A549 (cell line): Measurements from ENCODE around the gene FGFR2. TPM values are rescaled to one million over a fixed set of nuclear protein-coding genes. Genes with fewer than 3 reads are reported as not detected.

Experiments
- ATAC-seq, 2 experiments: fragments of 200-7000 bp in 1 of 2; fragments of >200 bp in 1 of 2; cut with Nextera tagmentation in 1 of 2; cut with Tn5 transposase in 1 of 2; 3 replicates each; pipeline versions ENCODE4 v1.8.0 to v1.9.1; 2018 to 2020; ENCODE audit warnings: mild to moderate bottlenecking in 1 of 2, moderate library complexity in 1 of 2
- CTCF ChIA-PET: fragments of 300-600 bp; sonication (Branson Sonifier 250); formaldehyde crosslinking; extraction: SDS; loops from one replicate; lab custom pipeline; 2021; ENCODE audit warnings: antibody characterized with exemption, inconsistent platforms; lab: Yijun Ruan, JAX
- POLR2A ChIA-PET: fragments of 350-600 bp; formaldehyde crosslinking; extraction: SDS; loops from one replicate; lab custom pipeline; 2021; ENCODE audit warnings: antibody characterized with exemption, inconsistent platforms; lab: Yijun Ruan, JAX
- DNase-seq, 2 experiments: peaks; one replicate each; pipeline versions ENCODE4 v3.0.0 to v3.0.0-alpha.2; 2011 to 2016; ENCODE audit warnings: low read depth in 1 of 2, low spot score in 1 of 2
- FAIRE-seq: peaks from 2 replicates; lab custom pipeline; 2011; peaks lifted over from hg19 to GRCh38; lab: Jason Lieb, UNC
- H3K27ac ChIP-seq, 2 experiments: fragments of >200 bp; sonication (Bioruptor Twin); formaldehyde crosslinking; 3 replicates each; pipeline ENCODE4 v1.5.1; 2016 to 2017
- H3K4me1 ChIP-seq: fragments of >200 bp; sonication (Bioruptor Twin); formaldehyde crosslinking; 3 replicates; pipeline ENCODE4 v1.6.1; 2016
- H3K4me2 ChIP-seq: fragments of >200 bp; sonication (Bioruptor Twin); formaldehyde crosslinking; 3 replicates; pipeline ENCODE4 v1.6.1; 2016
- H3K4me3 ChIP-seq: fragments of >200 bp; sonication (Bioruptor Twin); formaldehyde crosslinking; 3 replicates; pipeline ENCODE4 v1.5.1; 2016
- H3K9me3 ChIP-seq: fragments of >200 bp; sonication (Bioruptor Twin); formaldehyde crosslinking; 3 replicates; pipeline ENCODE4 v1.6.1; 2016
- BHLHE40 ChIP-seq: IDR thresholded peaks from 2 replicates; pipeline ENCODE4 v1.6.1; 2012; ENCODE audit warnings: low read depth, low read length, inconsistent platforms
- CBX2 ChIP-seq: fragments of 200-600 bp; sonication (generic); IDR thresholded peaks from 2 replicates; pipeline ENCODE4 v1.6.1; 2016; ENCODE audit warnings: low read depth, mild to moderate bottlenecking, borderline replicate concordance
- CBX8 ChIP-seq: fragments of 200-600 bp; sonication (generic); IDR thresholded peaks from 2 replicates; pipeline ENCODE4 v1.6.1; 2016
- CEBPB ChIP-seq, 2 experiments: fragments of >200 bp in 1 of 2; sonication (Bioruptor Twin) in 1 of 2; formaldehyde crosslinking in 1 of 2; IDR thresholded peaks; 2 replicates each; pipeline ENCODE4 v1.6.1; 2012 to 2016
- CTCF ChIP-seq: fragments of >200 bp; sonication (Bioruptor Twin); formaldehyde crosslinking; IDR thresholded peaks from 3 replicates; pipeline ENCODE4 v1.5.1; 2016
- EHMT2 ChIP-seq: fragments of 200-600 bp; sonication (generic); IDR thresholded peaks from 2 replicates; pipeline ENCODE4 v1.6.1; 2016; ENCODE audit warnings: antibody characterized with exemption, low read depth, mild to moderate bottlenecking, moderate library complexity
- EP300 ChIP-seq, 2 experiments: fragments of >200 bp; sonication (Bioruptor Twin); formaldehyde crosslinking; IDR thresholded peaks; 2 replicates in 1 of 2; 3 replicates in 1 of 2; pipeline ENCODE4 v1.6.1; 2016 to 2017
- ESRRA ChIP-seq: fragments of 150-350 bp; IDR thresholded peaks from 2 replicates; pipeline ENCODE4 v1.6.1; 2014; ENCODE audit warnings: mild to moderate bottlenecking, low read length, borderline replicate concordance
- FOSL2 ChIP-seq, 2 experiments: fragments of 450-650 bp in 1 of 2; fragments of >200 bp in 1 of 2; sonication (Bioruptor Twin) in 1 of 2; formaldehyde crosslinking; IDR thresholded peaks; 2 replicates each; pipeline versions ENCODE4 v1.5.0 to v1.6.1; 2016 to 2020; ENCODE audit warnings: mild to moderate bottlenecking in 1 of 2, moderate library complexity in 1 of 2
- JUN ChIP-seq, 2 experiments: fragments of >200 bp; sonication (Bioruptor Twin); formaldehyde crosslinking; IDR thresholded peaks; 2 replicates in 1 of 2; 3 replicates in 1 of 2; pipeline ENCODE4 v1.6.1; 2016 to 2017
- MAFK ChIP-seq: fragments of 450-650 bp; IDR thresholded peaks from 2 replicates; pipeline ENCODE4 v1.6.1; 2014; ENCODE audit not compliant: partially characterized antibody
- MAZ ChIP-seq: fragments of 150-350 bp; IDR thresholded peaks from 2 replicates; pipeline ENCODE4 v1.6.1; 2014; ENCODE audit warnings: antibody characterized with exemption, low read depth, low read length, borderline replicate concordance
- NR3C1 ChIP-seq: fragments of >200 bp; sonication (Bioruptor Twin); formaldehyde crosslinking; IDR thresholded peaks from 3 replicates; pipeline ENCODE4 v1.6.1; 2017
- POLR2AphosphoS2 ChIP-seq: conservative IDR thresholded peaks from 2 replicates; pipeline ENCODE4 v1.6.1; 2012; ENCODE audit warnings: low read length, improper control_type of control experiment, inconsistent platforms
- RAD21 ChIP-seq, 2 experiments: fragments of >200 bp in 1 of 2; sonication (Bioruptor Twin) in 1 of 2; formaldehyde crosslinking in 1 of 2; IDR thresholded peaks in 1 of 2; conservative IDR thresholded peaks in 1 of 2; 2 replicates in 1 of 2; 3 replicates in 1 of 2; pipeline ENCODE4 v1.6.1; 2012 to 2018; ENCODE audit warnings: inconsistent platforms in 1 of 2
- RARB ChIP-seq: fragments of 250-450 bp; sonication (Bioruptor Pico); IDR thresholded peaks from 2 replicates; pipeline ENCODE4 v1.8.0; 2021; ENCODE audit warnings: mild to moderate bottlenecking, moderate library complexity
- ZFP36 ChIP-seq: fragments of 450-650 bp; IDR thresholded peaks from 2 replicates; pipeline ENCODE4 v1.6.1; 2014; ENCODE audit warnings: borderline replicate concordance; ENCODE audit not compliant: partially characterized antibody
- ZSCAN20 ChIP-seq: fragments of 250-450 bp; sonication (Bioruptor Pico); IDR thresholded peaks from 2 replicates; pipeline ENCODE4 v1.8.0; 2022; ENCODE audit warnings: mild to moderate bottlenecking, moderate library complexity
- WGBS: methylation state at CpG from one replicate; pipeline ENCODE4 v1.1.6; 2017; ENCODE audit errors: missing lambda C conversion rate; 5-methylcytosine and 5-hydroxymethylcytosine counted together
- polyA plus RNA-seq, 4 experiments: library from polyadenylated mRNA; depleted of rRNA in 3 of 4; stranded (reverse); fragments of >200 nt; fragmentation: RNase III in 1 of 4; extraction: RNeasy Plus Mini Kit Qiagen cat#74134 plus additional on column Dnase treatment in 1 of 4; gene quantifications; 2 replicates in 3 of 4; 3 replicates in 1 of 4; pipeline ENCODE4 v1.2.3, GENCODE V29; 2011 to 2017
- TF ChIP-seq, protein P1 (sequence below): IDR thresholded peaks from 2 replicates; pipeline ENCODE4 v1.6.1; 2012
- TF ChIP-seq, protein P2 (sequence below): fragments of >200 bp; sonication (Bioruptor Twin); formaldehyde crosslinking; IDR thresholded peaks from 3 replicates; pipeline ENCODE4 v1.6.1; 2016

The FGFR2 gene
- polyA plus RNA-seq, 2 of the 4 experiments (the other 2 are of a cell fraction): 0.16 to 0.22 TPM

- H3K4me3 ChIP-seq: no peak overlapping the region
- ChIA-PET POLR2A (no interaction called here), CTCF (interaction anchor here (1.4 kb wide), 1 partner anchor 10 kb away, joined by 3 read pairs; no protein-coding TSS in a partner anchor)
- TF ChIP-seq JUN (IDR thresholded peaks at IDR 0.05) (no peak), EP300 (IDR thresholded peaks at IDR 0.05) (no peak), EHMT2 (no peak), ESRRA (no peak), MAFK (no peak)
- no peaks in the 10 kb centered on the region for H3K4me1 ChIP-seq
- ATAC-seq (no peak), DNase-seq (no peak), FAIRE-seq (no peak)
- 2% methylated on average over 6 of the region's 6 CpGs for WGBS
- no peak overlapping the region for H3K4me2 ChIP-seq
- H3K27ac ChIP-seq: no peak overlapping the region
- no peaks in the 10 kb centered on the region; the same call in 2 of the 3 replicates for H3K9me3 ChIP-seq
Observed at GRCh38 chr10:121540732-121541395, 57.4 kb downstream of the FGFR2 start.

- H3K4me2 ChIP-seq: no peak overlapping the region
- no peaks in the 10 kb centered on the region for H3K4me1 ChIP-seq
- no peaks in the 10 kb centered on the region; the same call in 2 of the 3 replicates for H3K9me3 ChIP-seq
- POLR2A ChIA-PET: no interaction called here
- no peak for ATAC-seq
- no peak overlapping the region for H3K4me3 ChIP-seq
- TF ChIP-seq ZFP36 (no peak), EHMT2 (no peak), BHLHE40 (no peak), CBX8 (no peak), RAD21 (conservative IDR thresholded peaks at IDR 0.05 in 1 of 2, IDR thresholded peaks at IDR 0.05 in 1 of 2) (no peak), CEBPB (IDR thresholded peaks at IDR 0.05) (no peak), CTCF (no peak), FOSL2 (IDR thresholded peaks at IDR 0.05) (no peak), FOSL2 (CRISPR knock-in tag; IDR thresholded peaks at IDR 0.05) (no peak), RARB (no peak), JUN (IDR thresholded peaks at IDR 0.05) (no peak), ZSCAN20 (no peak), NR3C1 (no peak), CBX2 (no peak)
- TF ChIP-seq, protein P1, sequence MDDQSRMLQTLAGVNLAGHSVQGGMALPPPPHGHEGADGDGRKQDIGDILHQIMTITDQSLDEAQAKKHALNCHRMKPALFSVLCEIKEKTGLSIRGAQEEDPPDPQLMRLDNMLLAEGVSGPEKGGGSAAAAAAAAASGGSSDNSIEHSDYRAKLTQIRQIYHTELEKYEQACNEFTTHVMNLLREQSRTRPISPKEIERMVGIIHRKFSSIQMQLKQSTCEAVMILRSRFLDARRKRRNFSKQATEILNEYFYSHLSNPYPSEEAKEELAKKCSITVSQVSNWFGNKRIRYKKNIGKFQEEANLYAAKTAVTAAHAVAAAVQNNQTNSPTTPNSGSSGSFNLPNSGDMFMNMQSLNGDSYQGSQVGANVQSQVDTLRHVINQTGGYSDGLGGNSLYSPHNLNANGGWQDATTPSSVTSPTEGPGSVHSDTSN: no peak
- TF ChIP-seq, protein P2, sequence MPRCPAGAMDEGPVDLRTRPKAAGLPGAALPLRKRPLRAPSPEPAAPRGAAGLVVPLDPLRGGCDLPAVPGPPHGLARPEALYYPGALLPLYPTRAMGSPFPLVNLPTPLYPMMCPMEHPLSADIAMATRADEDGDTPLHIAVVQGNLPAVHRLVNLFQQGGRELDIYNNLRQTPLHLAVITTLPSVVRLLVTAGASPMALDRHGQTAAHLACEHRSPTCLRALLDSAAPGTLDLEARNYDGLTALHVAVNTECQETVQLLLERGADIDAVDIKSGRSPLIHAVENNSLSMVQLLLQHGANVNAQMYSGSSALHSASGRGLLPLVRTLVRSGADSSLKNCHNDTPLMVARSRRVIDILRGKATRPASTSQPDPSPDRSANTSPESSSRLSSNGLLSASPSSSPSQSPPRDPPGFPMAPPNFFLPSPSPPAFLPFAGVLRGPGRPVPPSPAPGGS: no peak
- 21% methylated on average over 7 of the region's 7 CpGs for WGBS
- no peak overlapping the region for H3K27ac ChIP-seq
- FAIRE-seq: no peak
- DNase-seq: no peak
- CTCF ChIA-PET: no interaction called here
Observed at GRCh38 chr10:121539786-121540185, 58.5 kb downstream of the FGFR2 start.

DNA sequence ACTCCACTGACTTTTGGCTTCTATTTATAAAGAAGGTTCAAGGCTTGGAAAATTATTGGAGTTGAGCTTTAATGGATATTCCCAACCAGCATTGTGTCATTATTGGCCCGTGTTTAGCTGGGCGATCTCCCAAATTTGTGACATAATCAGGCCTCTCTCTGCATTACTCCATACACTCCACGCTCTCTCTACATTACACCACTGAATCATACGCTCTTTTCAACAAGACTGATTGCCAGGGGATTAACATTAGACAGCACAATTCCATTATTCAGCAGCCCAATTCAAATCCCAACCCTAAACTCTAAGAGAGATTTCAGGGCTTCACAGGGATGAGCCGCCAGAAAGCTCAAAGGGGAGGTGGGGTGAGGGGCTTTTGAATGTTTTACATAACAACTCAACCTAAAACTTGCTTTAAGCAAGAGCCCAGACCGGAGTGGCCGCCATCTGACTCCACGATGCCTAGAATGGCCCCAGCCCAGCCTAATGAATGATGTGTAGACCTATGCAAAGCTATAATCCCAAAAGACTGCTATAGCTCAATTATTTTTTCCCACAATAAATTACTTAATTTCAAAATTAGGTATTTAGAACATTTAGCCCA lies 61.8 kb downstream of the FGFR2 start:
- no peaks in the 10 kb centered on the region for H3K4me1 ChIP-seq
- TF ChIP-seq POLR2AphosphoS2: no peak
- TF ChIP-seq MAZ: no peak
- no peak for TF ChIP-seq FOSL2 (IDR thresholded peaks at IDR 0.05)
- no peak for TF ChIP-seq FOSL2 (CRISPR knock-in tag; IDR thresholded peaks at IDR 0.05)
- no peak overlapping the region for H3K27ac ChIP-seq
- CTCF ChIA-PET: no interaction called here
- no peak overlapping the region for H3K4me3 ChIP-seq
- ATAC-seq (no peak), DNase-seq (no peak), FAIRE-seq (no peak)
- no peaks in the 10 kb centered on the region for H3K9me3 ChIP-seq
- 22% methylated on average over 8 of the region's 8 CpGs for WGBS
- H3K4me2 ChIP-seq: no peak overlapping the region
- POLR2A ChIA-PET: no interaction called here
